Right lobe of liver (tissue), 6 donors: ENCODE measurements around the gene SLC25A13. TPM values are rescaled to one million over a fixed set of nuclear protein-coding genes. Genes with fewer than 3 reads are reported as not detected.

Experiments used
- ATAC-seq, 4 donors: fragments of 200-7000 bp; cut with Tn5 transposase; one replicate each; pipeline ENCODE4 v1.9.1; 2020; ENCODE audit warnings: mild to moderate bottlenecking in 4 of 4, moderate library complexity in 4 of 4
- DNase-seq, 3 donors: peaks; one replicate each; pipeline ENCODE4 v3.0.0-alpha.2; 2020
- H3K27ac ChIP-seq, 3 donors: fragments of 200-600 bp; one replicate each; pipeline ENCODE4 v1.8.0; 2022
- H3K27me3 ChIP-seq, 2 donors: fragments of 200-600 bp; one replicate each; pipeline ENCODE4 v1.8.0; 2022
- H3K36me3 ChIP-seq, 4 donors: fragments of 200-600 bp; sonication (generic) in 1 of 4; one replicate each; pipeline versions ENCODE4 v1.5.1 to v1.8.0; 2017 to 2022; ENCODE audit warnings: control low read depth in 1 of 4
- H3K4me1 ChIP-seq, 4 donors: fragments of 200-600 bp; sonication (generic) in 1 of 4; one replicate each; pipeline versions ENCODE4 v1.5.1 to v1.8.0; 2017 to 2022; ENCODE audit warnings: control low read depth in 1 of 4
- H3K4me3 ChIP-seq, 3 donors: fragments of 200-600 bp; one replicate each; pipeline ENCODE4 v1.8.0; 2022
- H3K9me3 ChIP-seq, 4 donors: fragments of 200-600 bp; sonication (generic) in 1 of 4; one replicate each; pipeline versions ENCODE4 v1.5.1 to v1.8.0; 2017 to 2022; ENCODE audit warnings: control low read depth in 1 of 4
- POLR2A ChIP-seq: fragments of 450-650 bp; IDR thresholded peaks from one replicate; pipeline ENCODE4 v1.6.1; 2017; ENCODE audit warnings: antibody characterized with exemption, mild to moderate bottlenecking
- WGBS: methylation state at CpG from one replicate; pipeline ENCODE4 v1.1.6; 2018; ENCODE audit warnings: low coverage, low lambda C conversion rate; ENCODE audit not compliant: insufficient coverage; ENCODE audit errors: missing lambda C conversion rate; 5-methylcytosine and 5-hydroxymethylcytosine counted together
- intact Hi-C, 2 donors: fragments of 100-400 bp; cut with DNase I; formaldehyde crosslinking; loops; one replicate each; pipeline versions ENCODE4 v1.11.2 to v1.14.1; 2022
- total RNA-seq, 6 experiments: library from RNA; depleted of rRNA in 2 of 6; stranded (reverse); fragments of >200 nt in 2 of 6; fragmentation: NEBNext Ultra II Directional in 3 of 6; extraction: Animal tissue kit (Norgen Biotek cat#: 25700) in 3 of 6; gene quantifications; one replicate each; pipeline versions ENCODE4 v1.1.0 to v1.2.4, GENCODE V29; 2016 to 2023
- TF ChIP-seq, protein P1 (sequence below), 4 donors: fragments of 200-600 bp in 3 of 4; fragments of 450-650 bp in 1 of 4; IDR thresholded peaks; one replicate each; pipeline versions ENCODE4 v1.5.1 to v1.8.0; 2016 to 2022; ENCODE audit warnings: antibody characterized with exemption in 4 of 4, mild to moderate bottlenecking in 2 of 4
- donor health status: DM: no; HTN: yes; CAD: no.
- donor health status: DM: no; HTN: no; CAD: no.
- donor health status: DM: no; HTN: no; CAD: no.
- donor health status: DM: no; HTN: yes; CAD: no.
- donor health status: DM: no; HTN: yes; CAD: no.

SLC25A13 gene
- total RNA-seq, 6 experiments from 2014 or later = 54.5 to 110 (median 83.0) TPM

DNA sequence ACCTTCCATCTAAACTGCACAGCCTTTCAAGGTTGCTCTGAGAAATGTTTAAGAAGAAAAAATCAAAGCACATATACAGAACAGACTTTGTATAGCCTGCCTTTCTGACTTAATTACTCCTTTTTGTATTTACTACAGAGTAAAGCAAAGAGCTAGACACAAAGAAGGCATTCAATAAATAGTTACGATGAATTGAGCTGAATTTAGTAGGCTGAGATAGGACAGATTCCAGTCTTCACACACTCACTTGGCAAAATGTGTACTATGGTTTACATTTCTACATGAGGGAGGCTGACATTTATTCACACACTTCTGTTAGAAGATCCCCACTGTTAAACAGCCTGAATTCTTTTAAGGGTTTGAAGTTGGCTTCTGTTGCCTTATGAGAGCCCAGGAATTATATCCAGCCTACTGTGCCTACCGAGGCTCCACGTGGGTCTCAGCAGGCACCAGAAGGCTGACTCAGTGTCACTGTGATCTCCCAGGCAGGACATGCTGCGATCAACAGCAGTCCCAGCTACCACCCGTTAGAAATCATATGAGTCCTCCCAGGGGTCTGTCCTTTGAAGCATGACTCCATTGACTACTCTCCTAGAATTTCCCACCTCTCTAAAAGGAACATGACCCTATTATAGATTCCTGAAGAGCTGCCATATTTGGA, 24.5 kb upstream of the SLC25A13 start:
- Histone ChIP-seq H3K27ac (no peak overlapping the region), H3K36me3 (no peaks in the 10 kb centered on the region), H3K4me3 (no peak overlapping the region), H3K4me1 (no peaks in the 10 kb centered on the region), H3K9me3 (peaks cover 0 to 4% (median 0%) of the 10 kb centered on the region in 4 donors), H3K27me3 (no peaks in the 10 kb centered on the region)
- WGBS = 63% methylated on average over 3 of the region's 5 CpGs
- DNase-seq (no peak), ATAC-seq (no peak)
- TF ChIP-seq POLR2A = no peak
- intact Hi-C loops = no loop called here

DNA sequence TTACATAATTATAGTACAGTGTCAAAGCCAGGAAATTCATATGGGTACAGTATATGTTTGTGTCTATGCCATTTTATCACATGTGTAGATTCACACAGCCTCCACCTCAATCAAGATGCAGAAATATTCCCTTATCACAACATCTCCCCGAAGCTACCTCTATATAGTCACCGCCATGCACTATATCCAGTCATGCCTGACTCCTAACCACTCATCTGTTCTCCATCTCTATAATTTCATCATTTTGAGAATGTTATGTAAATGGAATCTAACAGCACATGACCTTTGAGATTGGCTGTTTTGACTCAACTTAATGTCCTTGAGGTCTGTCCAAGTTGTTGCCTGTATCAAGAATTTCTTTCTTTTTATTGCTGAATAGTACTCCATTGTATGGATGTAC, 22.3 kb upstream of the SLC25A13 start:
- H3K9me3 ChIP-seq = peaks cover 0 to 4% (median 0%) of the 10 kb centered on the region in 4 donors
- 71% methylated on average over 2 of the region's 2 CpGs for WGBS

DNA sequence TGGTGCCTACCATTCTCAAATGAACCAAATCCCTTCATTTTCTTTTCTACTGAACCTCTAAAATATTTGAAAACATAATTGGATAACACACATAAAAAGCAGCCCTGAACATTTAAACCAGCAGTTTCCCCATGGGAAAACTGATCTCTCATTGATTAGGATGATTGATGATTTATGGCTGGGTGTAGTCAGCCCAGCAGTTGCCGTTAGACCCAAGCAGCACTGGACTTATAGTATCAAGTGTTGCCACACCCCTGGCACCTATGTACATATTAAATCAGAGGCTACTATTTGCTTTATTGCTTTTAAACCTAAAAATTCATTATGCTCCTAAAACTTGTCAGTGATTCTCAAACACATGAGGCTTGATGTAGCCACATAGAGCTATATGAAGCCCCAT, 20.2 kb upstream of the SLC25A13 start:
- intact Hi-C loops = no loop called here

More for the DNA sequence above, 22.3 kb upstream of the SLC25A13 start:
- Histone ChIP-seq H3K36me3 (no peaks in the 10 kb centered on the region), H3K4me3 (no peak overlapping the region), H3K27me3 (no peaks in the 10 kb centered on the region), H3K4me1 (no peaks in the 10 kb centered on the region), H3K27ac (no peak overlapping the region)
- DNase-seq (no peak), ATAC-seq (no peak)
- intact Hi-C loops = no loop called here
- TF ChIP-seq, protein P1, sequence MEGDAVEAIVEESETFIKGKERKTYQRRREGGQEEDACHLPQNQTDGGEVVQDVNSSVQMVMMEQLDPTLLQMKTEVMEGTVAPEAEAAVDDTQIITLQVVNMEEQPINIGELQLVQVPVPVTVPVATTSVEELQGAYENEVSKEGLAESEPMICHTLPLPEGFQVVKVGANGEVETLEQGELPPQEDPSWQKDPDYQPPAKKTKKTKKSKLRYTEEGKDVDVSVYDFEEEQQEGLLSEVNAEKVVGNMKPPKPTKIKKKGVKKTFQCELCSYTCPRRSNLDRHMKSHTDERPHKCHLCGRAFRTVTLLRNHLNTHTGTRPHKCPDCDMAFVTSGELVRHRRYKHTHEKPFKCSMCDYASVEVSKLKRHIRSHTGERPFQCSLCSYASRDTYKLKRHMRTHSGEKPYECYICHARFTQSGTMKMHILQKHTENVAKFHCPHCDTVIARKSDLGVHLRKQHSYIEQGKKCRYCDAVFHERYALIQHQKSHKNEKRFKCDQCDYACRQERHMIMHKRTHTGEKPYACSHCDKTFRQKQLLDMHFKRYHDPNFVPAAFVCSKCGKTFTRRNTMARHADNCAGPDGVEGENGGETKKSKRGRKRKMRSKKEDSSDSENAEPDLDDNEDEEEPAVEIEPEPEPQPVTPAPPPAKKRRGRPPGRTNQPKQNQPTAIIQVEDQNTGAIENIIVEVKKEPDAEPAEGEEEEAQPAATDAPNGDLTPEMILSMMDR (IDR thresholded peaks at IDR 0.05) = no peak
- no peak for TF ChIP-seq POLR2A

DNA sequence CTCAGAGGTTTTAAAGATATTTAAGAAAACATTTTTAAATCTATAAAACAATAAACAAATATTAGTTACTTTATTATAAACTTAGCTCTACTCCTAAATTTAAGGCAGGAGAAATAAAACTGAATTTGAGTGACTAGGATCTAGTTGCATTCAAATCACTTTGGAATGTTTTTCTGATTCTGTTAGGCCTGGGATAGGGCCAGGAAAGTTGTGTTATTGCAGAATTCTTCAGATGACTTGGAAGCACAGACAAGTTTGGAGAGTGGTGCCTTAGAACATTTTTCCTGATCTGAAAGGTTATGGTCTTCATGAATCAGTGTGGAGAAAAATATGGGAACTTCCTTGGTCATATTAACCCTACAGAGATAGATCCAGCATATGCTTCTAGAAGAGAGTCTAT, 15.6 kb upstream of the SLC25A13 start:
- H3K4me3 ChIP-seq = no peak overlapping the region
- no peaks in the 10 kb centered on the region for H3K4me1 ChIP-seq
- DNase-seq (no peak), ATAC-seq (no peak)
- H3K36me3 ChIP-seq = no peaks in the 10 kb centered on the region
- H3K9me3 ChIP-seq = no peaks in the 10 kb centered on the region
- H3K27ac ChIP-seq = no peak overlapping the region
- TF ChIP-seq, protein P1 (IDR thresholded peaks at IDR 0.05) = no peak
- TF ChIP-seq POLR2A = no peak
- intact Hi-C loops = no loop called here
- H3K27me3 ChIP-seq = no peaks in the 10 kb centered on the region

More for the DNA sequence above, 20.2 kb upstream of the SLC25A13 start:
- TF ChIP-seq, protein P1 (IDR thresholded peaks at IDR 0.05) = no peak
- TF ChIP-seq POLR2A = no peak
- Histone ChIP-seq H3K27ac (no peak overlapping the region), H3K27me3 (no peaks in the 10 kb centered on the region), H3K9me3 (peaks cover 0 to 4% (median 0%) of the 10 kb centered on the region in 4 donors), H3K36me3 (no peaks in the 10 kb centered on the region), H3K4me3 (no peak overlapping the region), H3K4me1 (no peaks in the 10 kb centered on the region)
- 50% methylated on average over 1 of the region's 1 CpG for WGBS
- ATAC-seq (no peak), DNase-seq (no peak)

DNA sequence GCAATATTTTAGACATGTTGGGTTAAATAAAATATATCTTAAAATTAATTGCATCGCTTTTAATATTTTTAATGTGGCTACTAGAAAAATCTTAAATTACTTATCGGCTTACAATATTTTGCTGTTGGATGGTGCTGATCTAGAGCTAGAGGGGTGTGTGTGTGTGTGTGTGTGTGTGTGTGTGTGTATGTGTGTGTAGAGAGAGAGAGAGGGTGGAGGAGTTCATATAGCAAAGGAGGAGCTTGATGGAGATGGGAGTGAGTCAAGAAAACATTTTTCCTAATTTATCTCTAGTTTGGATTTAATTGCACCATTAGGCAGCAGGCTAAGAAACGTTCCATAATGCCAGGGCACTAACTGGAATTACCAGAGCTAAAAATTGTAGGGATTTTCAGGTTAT, 10.4 kb upstream of the SLC25A13 start:
- Histone ChIP-seq H3K27me3 (no peaks in the 10 kb centered on the region), H3K36me3 (no peaks in the 10 kb centered on the region), H3K9me3 (no peaks in the 10 kb centered on the region), H3K4me3 (no peak overlapping the region), H3K27ac (peak overlapping the region in 1 of 3 donors; percentile 60), H3K4me1 (peaks cover 0 to 21% (median 8%) of the 10 kb centered on the region in 4 donors)
- intact Hi-C loops = no loop called here
- DNase-seq (no peak), ATAC-seq (no peak)
- WGBS = 83% methylated on average over 3 of the region's 3 CpGs
- no peak for TF ChIP-seq POLR2A
- TF ChIP-seq, protein P1 (IDR thresholded peaks at IDR 0.05) = no peak
